Keratinocyte (primary cell): ENCODE data around the gene RARS2.

Source experiments
- EZH2 ChIP-seq: IDR thresholded peaks from one replicate; pipeline ENCODE4 v1.6.1; 2012; ENCODE audit warnings: inconsistent platforms, mild to moderate bottlenecking, low read length, moderate library complexity
- TF ChIP-seq, protein P1 (sequence below), 3 experiments: IDR thresholded peaks in 1 of 3; conservative IDR thresholded peaks in 1 of 3; optimal IDR thresholded peaks in 1 of 3; 2 replicates in 2 of 3; 3 replicates in 1 of 3; pipeline versions ENCODE3 to v1.5.1; 2011; ENCODE audit warnings: low read length in 3 of 3, mild to moderate bottlenecking in 3 of 3, moderate library complexity in 2 of 3, control low read depth in 1 of 3, inconsistent platforms in 1 of 3; ENCODE audit not compliant: insufficient read depth in 2 of 3; ENCODE audit errors: extremely low read depth in 1 of 3

DNA sequence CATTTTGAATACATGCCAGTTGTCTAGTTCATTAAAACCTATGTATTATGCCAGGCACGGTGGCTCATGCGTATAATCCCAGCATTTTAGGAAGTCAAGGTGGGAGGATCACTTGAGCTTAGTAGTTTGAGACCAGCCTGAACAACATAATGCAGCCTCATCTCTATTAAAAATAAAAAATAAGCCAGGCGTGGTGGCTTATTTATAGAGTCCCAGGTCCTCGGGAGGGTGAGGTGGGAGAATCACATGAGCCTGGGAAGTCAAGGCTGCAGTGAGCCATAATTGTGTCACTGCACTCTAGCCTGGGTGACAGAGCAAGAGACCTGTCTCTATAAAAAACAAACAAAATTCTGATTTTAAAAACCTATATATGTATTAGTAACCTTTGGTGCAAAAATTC lies 27.6 kb upstream of the RARS2 start:
- TF ChIP-seq, protein P1, sequence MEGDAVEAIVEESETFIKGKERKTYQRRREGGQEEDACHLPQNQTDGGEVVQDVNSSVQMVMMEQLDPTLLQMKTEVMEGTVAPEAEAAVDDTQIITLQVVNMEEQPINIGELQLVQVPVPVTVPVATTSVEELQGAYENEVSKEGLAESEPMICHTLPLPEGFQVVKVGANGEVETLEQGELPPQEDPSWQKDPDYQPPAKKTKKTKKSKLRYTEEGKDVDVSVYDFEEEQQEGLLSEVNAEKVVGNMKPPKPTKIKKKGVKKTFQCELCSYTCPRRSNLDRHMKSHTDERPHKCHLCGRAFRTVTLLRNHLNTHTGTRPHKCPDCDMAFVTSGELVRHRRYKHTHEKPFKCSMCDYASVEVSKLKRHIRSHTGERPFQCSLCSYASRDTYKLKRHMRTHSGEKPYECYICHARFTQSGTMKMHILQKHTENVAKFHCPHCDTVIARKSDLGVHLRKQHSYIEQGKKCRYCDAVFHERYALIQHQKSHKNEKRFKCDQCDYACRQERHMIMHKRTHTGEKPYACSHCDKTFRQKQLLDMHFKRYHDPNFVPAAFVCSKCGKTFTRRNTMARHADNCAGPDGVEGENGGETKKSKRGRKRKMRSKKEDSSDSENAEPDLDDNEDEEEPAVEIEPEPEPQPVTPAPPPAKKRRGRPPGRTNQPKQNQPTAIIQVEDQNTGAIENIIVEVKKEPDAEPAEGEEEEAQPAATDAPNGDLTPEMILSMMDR (optimal IDR thresholded peaks at IDR 0.05 in 1 of 3, IDR thresholded peaks at IDR 0.05 in 1 of 3, conservative IDR thresholded peaks at IDR 0.05 in 1 of 3; ENCODE audit: extremely low read depth in 1 of 3, insufficient read depth in 2 of 3, low read length in 3 of 3): no peak
- TF ChIP-seq EZH2: no peak
